ENCODE measurements around the gene SHISA3. TPM values are rescaled to one million over a fixed set of nuclear protein-coding genes. Genes with fewer than 3 reads are reported as not detected.

Gene SHISA3
- total RNA-seq, 2 donors from 2014 or later = 0.36 TPM; not detected in 1

GRCh38 chr4:42362591-42362990 lies 34.7 kb upstream of the SHISA3 start:
- Histone ChIP-seq H3K4me3 (no peak overlapping the region), H3K27ac (no peak overlapping the region), H3K27me3 (replicated peaks; ENCODE audit: insufficient read depth) (no peaks in the 10 kb centered on the region), H3K36me3 (no peaks in the 10 kb centered on the region), H3K9me3 (no peaks in the 10 kb centered on the region), H3K4me1 (replicated peaks) (no peaks in the 10 kb centered on the region)
- WGBS = 82% methylated on average over 3 of the region's 3 CpGs
- TF ChIP-seq, protein P1, sequence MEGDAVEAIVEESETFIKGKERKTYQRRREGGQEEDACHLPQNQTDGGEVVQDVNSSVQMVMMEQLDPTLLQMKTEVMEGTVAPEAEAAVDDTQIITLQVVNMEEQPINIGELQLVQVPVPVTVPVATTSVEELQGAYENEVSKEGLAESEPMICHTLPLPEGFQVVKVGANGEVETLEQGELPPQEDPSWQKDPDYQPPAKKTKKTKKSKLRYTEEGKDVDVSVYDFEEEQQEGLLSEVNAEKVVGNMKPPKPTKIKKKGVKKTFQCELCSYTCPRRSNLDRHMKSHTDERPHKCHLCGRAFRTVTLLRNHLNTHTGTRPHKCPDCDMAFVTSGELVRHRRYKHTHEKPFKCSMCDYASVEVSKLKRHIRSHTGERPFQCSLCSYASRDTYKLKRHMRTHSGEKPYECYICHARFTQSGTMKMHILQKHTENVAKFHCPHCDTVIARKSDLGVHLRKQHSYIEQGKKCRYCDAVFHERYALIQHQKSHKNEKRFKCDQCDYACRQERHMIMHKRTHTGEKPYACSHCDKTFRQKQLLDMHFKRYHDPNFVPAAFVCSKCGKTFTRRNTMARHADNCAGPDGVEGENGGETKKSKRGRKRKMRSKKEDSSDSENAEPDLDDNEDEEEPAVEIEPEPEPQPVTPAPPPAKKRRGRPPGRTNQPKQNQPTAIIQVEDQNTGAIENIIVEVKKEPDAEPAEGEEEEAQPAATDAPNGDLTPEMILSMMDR (IDR thresholded peaks at IDR 0.05) = no peak
- TF ChIP-seq POLR2A (IDR thresholded peaks at IDR 0.05) (no peak), POLR2AphosphoS5 (IDR thresholded peaks at IDR 0.05) (no peak)
- DNase-seq (ENCODE audit: low spot score) = no peak
- intact Hi-C loops (cut with DNase I) = no loop called here

- Histone ChIP-seq H3K27ac (no peak overlapping the region), H3K27me3 (replicated peaks; ENCODE audit: insufficient read depth) (no peaks in the 10 kb centered on the region), H3K9me3 (no peaks in the 10 kb centered on the region), H3K4me1 (replicated peaks) (no peaks in the 10 kb centered on the region), H3K4me3 (no peak overlapping the region), H3K36me3 (no peaks in the 10 kb centered on the region)
- DNase-seq (ENCODE audit: low spot score) = no peak
- TF ChIP-seq POLR2AphosphoS5 (IDR thresholded peaks at IDR 0.05) = no peak
- no peak for TF ChIP-seq POLR2A (IDR thresholded peaks at IDR 0.05)
- TF ChIP-seq, protein P1 (IDR thresholded peaks at IDR 0.05) = no peak
- intact Hi-C loops (cut with DNase I) = no loop called here
- WGBS = 95% methylated on average over 3 of the region's 3 CpGs
These were observed 33.7 kb upstream of the SHISA3 start for GRCh38 chr4:42363614-42364013.

DNA sequence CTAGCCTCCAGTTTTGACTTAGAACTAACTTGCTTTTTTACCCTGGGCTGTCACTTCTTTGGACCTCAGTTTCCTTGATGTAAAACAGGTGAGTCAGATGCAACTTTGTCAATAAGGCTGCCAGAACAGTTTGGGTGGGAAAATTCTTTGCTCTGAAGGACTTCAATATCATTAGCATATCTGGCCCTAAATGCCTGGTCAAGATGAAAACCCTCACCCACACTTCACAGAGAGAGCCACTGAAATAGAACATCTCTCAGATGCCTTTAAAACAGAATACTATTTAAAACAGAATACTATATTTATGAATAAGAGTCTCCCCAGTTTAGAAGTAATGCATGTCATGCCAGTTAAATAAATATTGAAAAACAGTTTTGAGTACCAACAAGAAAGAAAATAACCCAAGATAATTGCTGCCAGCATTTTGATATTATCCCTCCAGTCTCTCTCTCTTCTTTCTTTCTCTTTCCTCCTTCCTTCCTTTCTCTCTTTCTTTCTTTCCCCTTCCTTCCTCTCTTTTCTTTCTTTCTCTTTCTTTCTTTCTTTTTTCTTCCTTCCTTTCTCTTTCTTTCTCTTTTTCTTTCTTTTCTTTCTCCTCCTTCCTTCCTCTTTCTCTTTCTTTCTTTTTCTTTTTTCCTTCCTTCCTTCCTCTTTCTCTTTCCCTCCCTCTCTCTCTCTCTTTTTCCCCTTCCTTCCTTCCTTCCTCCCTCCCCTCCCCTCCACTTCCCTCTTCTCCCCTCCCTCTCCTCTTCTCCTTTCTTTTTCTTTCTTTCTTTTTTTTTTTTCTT lies 32.8 kb upstream of the SHISA3 start:
- no peak overlapping the region for H3K27ac ChIP-seq
- no peaks in the 10 kb centered on the region for H3K4me1 ChIP-seq (replicated peaks)
- H3K4me3 ChIP-seq = no peak overlapping the region
- DNase-seq (ENCODE audit: low spot score) = no peak
- no peaks in the 10 kb centered on the region for H3K27me3 ChIP-seq (replicated peaks; ENCODE audit: insufficient read depth)
- H3K9me3 ChIP-seq = no peaks in the 10 kb centered on the region
- intact Hi-C loops (cut with DNase I) = no loop called here
- TF ChIP-seq, protein P1 (IDR thresholded peaks at IDR 0.05) = no peak
- TF ChIP-seq POLR2A (IDR thresholded peaks at IDR 0.05) (no peak), POLR2AphosphoS5 (IDR thresholded peaks at IDR 0.05) (no peak)
- H3K36me3 ChIP-seq = no peaks in the 10 kb centered on the region

DNA sequence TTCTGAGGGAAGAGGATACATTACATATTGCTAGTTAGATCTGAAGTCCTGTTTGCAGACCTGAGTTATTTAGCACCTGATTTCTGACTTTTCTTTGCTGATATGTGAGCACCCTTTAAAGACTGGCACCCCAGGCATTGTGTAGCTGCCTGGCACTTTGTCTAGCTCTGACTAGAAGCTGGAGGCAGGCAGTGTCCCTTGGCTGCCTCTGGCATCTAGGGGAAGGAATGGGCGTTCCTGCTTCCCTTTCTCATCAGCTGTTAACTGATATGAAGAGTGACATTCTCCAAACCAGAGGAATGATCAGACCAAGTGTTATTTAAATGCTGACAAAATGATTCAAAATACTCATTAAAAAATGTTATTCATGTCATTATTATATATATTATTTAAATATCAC lies 30.3 kb upstream of the SHISA3 start:
- Histone ChIP-seq H3K27me3 (replicated peaks; ENCODE audit: insufficient read depth) (no peaks in the 10 kb centered on the region), H3K27ac (no peak overlapping the region), H3K4me1 (replicated peaks) (no peaks in the 10 kb centered on the region), H3K9me3 (no peaks in the 10 kb centered on the region), H3K36me3 (no peaks in the 10 kb centered on the region), H3K4me3 (no peak overlapping the region)
- TF ChIP-seq, protein P1 (IDR thresholded peaks at IDR 0.05) = no peak
- no peak for TF ChIP-seq POLR2AphosphoS5 (IDR thresholded peaks at IDR 0.05)
- WGBS = 69% methylated on average over 1 of the region's 1 CpG
- intact Hi-C loops (cut with DNase I) = no loop called here
- DNase-seq (ENCODE audit: low spot score) = no peak

- WGBS = 98% methylated on average over 27 of the region's 27 CpGs
- no peak for DNase-seq (ENCODE audit: low spot score)
- intact Hi-C loops (cut with DNase I) = no loop called here
- H3K9me3 ChIP-seq = no peaks in the 10 kb centered on the region
- TF ChIP-seq, protein P1 (IDR thresholded peaks at IDR 0.05) = no peak
- no peak for TF ChIP-seq POLR2A (IDR thresholded peaks at IDR 0.05)
- no peak for TF ChIP-seq POLR2AphosphoS5 (IDR thresholded peaks at IDR 0.05)
- no peaks in the 10 kb centered on the region for H3K4me1 ChIP-seq (replicated peaks)
- H3K36me3 ChIP-seq = no peaks in the 10 kb centered on the region
- no peak overlapping the region for H3K27ac ChIP-seq
- no peaks in the 10 kb centered on the region for H3K27me3 ChIP-seq (replicated peaks; ENCODE audit: insufficient read depth)
- no peak overlapping the region for H3K4me3 ChIP-seq
These were observed 27.8 kb upstream of the SHISA3 start for GRCh38 chr4:42369489-42369888.

All from prostate gland (tissue), 2 donors.